ENCODE data around the gene NACC1. TPM values are rescaled to one million over a fixed set of nuclear protein-coding genes. Genes with fewer than 3 reads are reported as not detected.

NACC1 gene
- total RNA-seq, 1 donor from 2014 or later, result 62.1 TPM

- Mint-ChIP-seq H3K4me3 (peak overlapping the region; percentile 77), H3K4me1 (peaks cover 69% of the 10 kb centered on the region), H3K36me3 (ENCODE audit: low read depth) (peaks cover 22% of the 10 kb centered on the region), H3K27ac (peak overlapping the region; percentile 50), H3K27me3 (no peaks in the 10 kb centered on the region), H3K9me3 (no peaks in the 10 kb centered on the region)
- intact Hi-C loops (cut with micrococcal nuclease), result loop anchor here (5.0 kb wide), 1 partner anchor 888 kb away; the partner anchor contains the start of gene RFX1
- ATAC-seq (ENCODE audit: low read depth), result no peak
- CTCF ChIA-PET, result interaction anchor here (0.7 to 1.0 kb wide), 2 partner anchors 19 to 26 kb away, joined by 3 to 4 read pairs; no protein-coding TSS in a partner anchor
- DNase-seq, result no peak
- no peak for TF ChIP-seq CTCF (IDR thresholded peaks at IDR 0.05)
- POLR2A ChIA-PET, result interaction anchor here (0.5 to 6.6 kb wide), 4 partner anchors 14 to 613 kb away, joined by 3 to 117 read pairs (median 6); partner anchors contain the start of genes IER2 and STX10
Measured at GRCh38 chr19:13119627-13120026, 1.6 kb downstream of the NACC1 start.

GRCh38 chr19:13120031-13120430, 2.0 kb downstream of the NACC1 start:
- DNase-seq, result no peak
- H3K27me3 Mint-ChIP-seq, result no peaks in the 10 kb centered on the region
- POLR2A ChIA-PET, result interaction anchor here (0.9 to 6.6 kb wide), 3 partner anchors 14 to 35 kb away, joined by 3 to 117 read pairs (median 4); partner anchors contain the start of genes IER2 and STX10
- H3K9me3 Mint-ChIP-seq, result no peaks in the 10 kb centered on the region
- intact Hi-C loops (cut with micrococcal nuclease), result no loop called here
- no peak for TF ChIP-seq CTCF (IDR thresholded peaks at IDR 0.05)
- ATAC-seq (ENCODE audit: low read depth), result no peak
- peaks cover 18% of the 10 kb centered on the region for H3K36me3 Mint-ChIP-seq (ENCODE audit: low read depth)
- CTCF ChIA-PET, result interaction anchor here (0.7 to 0.9 kb wide), 2 partner anchors 19 to 142 kb away, joined by 3 to 4 read pairs; no protein-coding TSS in a partner anchor
- H3K4me1 Mint-ChIP-seq, result peaks cover 69% of the 10 kb centered on the region
- no peak overlapping the region for H3K27ac Mint-ChIP-seq
- H3K4me3 Mint-ChIP-seq, result peak overlapping the region; percentile 77

- H3K9me3 Mint-ChIP-seq, result no peaks in the 10 kb centered on the region
- peaks cover 12% of the 10 kb centered on the region for H3K36me3 Mint-ChIP-seq (ENCODE audit: low read depth)
- H3K27ac Mint-ChIP-seq, result no peak overlapping the region
- TF ChIP-seq CTCF (IDR thresholded peaks at IDR 0.05), result no peak
- ATAC-seq (ENCODE audit: low read depth) (no peak), DNase-seq (no peak)
- ChIA-PET POLR2A (interaction anchor here (6.6 kb wide), 1 partner anchor 30 kb away, joined by 117 read pairs; the partner anchor contains the start of genes IER2 and STX10), CTCF (interaction anchor here (0.9 kb wide), 1 partner anchor 143 kb away, joined by 3 read pairs; no protein-coding TSS in a partner anchor)
- H3K4me3 Mint-ChIP-seq, result peak overlapping the region; percentile 28
- intact Hi-C loops (cut with micrococcal nuclease), result no loop called here
- H3K4me1 Mint-ChIP-seq, result peaks cover 61% of the 10 kb centered on the region
- H3K27me3 Mint-ChIP-seq, result no peaks in the 10 kb centered on the region
Measured at GRCh38 chr19:13120817-13121216, 2.8 kb downstream of the NACC1 start.

GRCh38 chr19:13121551-13122274, 3.6 kb downstream of the NACC1 start:
- ChIA-PET POLR2A (interaction anchor here (0.6 to 6.6 kb wide), 2 partner anchors 29 to 72 kb away, joined by 3 to 117 read pairs; partner anchors contain the start of genes IER2 and STX10), CTCF (no interaction called here)
- H3K36me3 Mint-ChIP-seq (ENCODE audit: low read depth), result peaks cover 14% of the 10 kb centered on the region
- no peaks in the 10 kb centered on the region for H3K27me3 Mint-ChIP-seq
- intact Hi-C loops (cut with micrococcal nuclease), result no loop called here
- DNase-seq, result no peak
- TF ChIP-seq CTCF (IDR thresholded peaks at IDR 0.05), result no peak
- no peak for ATAC-seq (ENCODE audit: low read depth)
- peaks cover 55% of the 10 kb centered on the region for H3K4me1 Mint-ChIP-seq
- H3K4me3 Mint-ChIP-seq, result no peak overlapping the region
- peak overlapping the region; percentile 3 for H3K27ac Mint-ChIP-seq
- no peaks in the 10 kb centered on the region for H3K9me3 Mint-ChIP-seq

GRCh38 chr19:13122275-13122878, 4.3 kb downstream of the NACC1 start:
- CTCF ChIA-PET, result no interaction called here
- no peak overlapping the region for H3K4me3 Mint-ChIP-seq
- peaks cover 14% of the 10 kb centered on the region for H3K36me3 Mint-ChIP-seq (ENCODE audit: low read depth)
- H3K27ac Mint-ChIP-seq, result peak overlapping the region; percentile 3
- ATAC-seq (ENCODE audit: low read depth) (no peak), DNase-seq (no peak)
- no peaks in the 10 kb centered on the region for H3K9me3 Mint-ChIP-seq
- H3K27me3 Mint-ChIP-seq, result no peaks in the 10 kb centered on the region
- intact Hi-C loops (cut with micrococcal nuclease), result no loop called here
- H3K4me1 Mint-ChIP-seq, result peaks cover 52% of the 10 kb centered on the region
- TF ChIP-seq CTCF (IDR thresholded peaks at IDR 0.05), result no peak
- POLR2A ChIA-PET, result interaction anchor here (0.6 kb wide), 1 partner anchor 71 kb away, joined by 3 read pairs; no protein-coding TSS in a partner anchor
